GM21367 (cell line): ENCODE measurements around the gene DIS3L2.
"Not testable (repeated sequence)": the region's sequence is repeated elsewhere in the genome, so short reads cannot be mapped to it uniquely, and the experiment has no call there.

Experiments
- ATAC-seq: cut with Tn5 transposase; IDR thresholded peaks from one replicate; pipeline ENCODE4 v1.9.1; 2021; ENCODE audit not compliant: unreplicated experiment

DIS3L2 gene

DNA sequence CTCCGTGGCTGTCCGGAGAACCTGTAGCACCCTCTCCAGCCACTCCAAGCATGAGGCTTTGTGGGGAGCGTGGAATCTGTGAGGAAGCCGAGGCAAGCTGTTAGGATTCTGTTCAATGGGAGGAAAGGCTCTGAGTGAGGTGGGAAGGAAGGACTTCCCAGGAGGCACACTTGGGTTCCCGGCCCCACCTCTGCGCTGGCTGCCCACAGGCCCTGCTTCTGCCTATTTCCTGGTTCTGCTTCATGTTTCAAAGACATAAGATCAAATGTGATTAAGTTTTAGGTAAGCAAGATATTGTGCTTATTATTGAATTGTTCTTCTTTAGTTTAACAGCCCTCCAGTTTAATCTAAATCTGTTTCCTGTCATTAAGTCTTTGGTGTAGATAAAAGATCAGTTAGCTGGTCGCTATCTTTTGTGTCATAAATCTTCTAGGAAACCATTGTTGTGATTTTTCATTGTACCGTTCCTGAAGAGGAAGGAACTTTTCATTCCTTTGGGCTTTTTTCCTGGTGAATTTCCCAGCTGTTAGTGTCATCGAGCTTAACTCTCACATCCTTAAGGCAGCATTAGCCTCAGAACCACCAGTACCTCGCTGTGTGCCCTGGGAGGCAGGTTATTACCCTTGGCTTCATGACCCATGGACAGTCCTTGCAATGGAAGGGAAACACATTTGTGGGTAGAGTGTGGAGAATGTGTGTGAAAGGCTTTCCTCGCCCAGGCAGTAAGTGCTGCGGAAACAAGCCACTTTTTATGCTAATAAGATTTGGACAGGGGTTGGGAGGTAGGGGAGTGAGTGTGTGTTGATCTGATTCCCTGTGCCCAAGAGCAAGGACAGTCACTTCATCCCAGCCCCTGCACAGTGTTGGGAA, 355.2 kb downstream of the DIS3L2 start:
- no peak for ATAC-seq

GRCh38 chr2:232318169-232318855, 356.8 kb downstream of the DIS3L2 start:
- no peak for ATAC-seq

- no peak for ATAC-seq
Measured at GRCh38 chr2:232319067-232319802, 357.7 kb downstream of the DIS3L2 start.

GRCh38 chr2:232319803-232320442, 358.4 kb downstream of the DIS3L2 start:
- ATAC-seq = no peak

DNA sequence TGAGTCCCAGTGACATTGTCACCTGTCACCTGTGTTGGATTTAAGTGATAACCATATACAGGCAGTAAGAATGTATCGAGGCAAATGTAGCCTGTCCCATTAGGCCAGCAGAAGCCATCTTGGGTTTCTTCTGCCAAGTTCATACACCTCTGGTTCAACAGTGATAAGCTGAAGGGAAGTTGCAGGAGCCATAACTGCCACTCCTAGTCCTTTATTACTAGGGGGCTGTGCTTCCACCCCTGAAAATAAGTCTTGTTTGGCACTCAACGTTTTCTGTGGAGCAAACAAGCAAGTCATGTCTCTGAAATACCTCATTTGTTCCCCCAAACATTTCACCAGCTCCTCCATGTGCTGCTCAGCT, 358.9 kb downstream of the DIS3L2 start:
- ATAC-seq = no peak

DNA sequence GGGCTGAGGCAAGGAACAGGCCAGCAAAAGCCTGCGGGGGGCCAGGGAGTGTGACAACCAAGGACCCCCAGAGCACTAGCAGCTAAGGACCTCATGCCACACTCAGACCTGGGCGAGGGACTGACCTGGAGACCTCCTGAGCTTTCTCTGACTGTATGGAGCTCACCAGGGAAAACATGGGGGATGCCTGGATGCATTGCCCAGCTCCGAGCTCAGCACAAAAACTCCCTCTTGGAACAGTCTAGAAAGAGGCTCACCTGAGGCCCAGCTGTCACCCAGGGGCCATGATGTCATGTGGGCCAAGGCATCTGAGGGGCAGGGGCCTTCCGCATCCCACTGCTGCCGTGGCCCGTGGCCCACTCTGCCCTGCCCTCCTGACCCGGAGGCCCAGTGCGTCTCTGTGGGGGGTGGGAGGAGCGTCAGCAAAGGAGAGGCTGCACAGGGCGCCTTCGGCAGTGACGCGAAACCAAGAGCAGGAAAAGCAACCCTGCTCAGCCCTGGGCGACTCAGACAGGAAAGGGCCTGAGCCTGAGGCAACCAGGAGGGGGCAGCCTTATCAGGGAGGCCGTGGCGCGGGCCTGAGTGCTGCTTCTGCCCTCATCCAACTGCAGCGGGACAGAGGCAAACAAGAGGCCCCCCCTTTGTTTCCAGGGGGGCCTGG, 359.8 kb downstream of the DIS3L2 start:
- no peak for ATAC-seq

- ATAC-seq = no peak
Measured at GRCh38 chr2:232321817-232322559, 360.5 kb downstream of the DIS3L2 start.

DNA sequence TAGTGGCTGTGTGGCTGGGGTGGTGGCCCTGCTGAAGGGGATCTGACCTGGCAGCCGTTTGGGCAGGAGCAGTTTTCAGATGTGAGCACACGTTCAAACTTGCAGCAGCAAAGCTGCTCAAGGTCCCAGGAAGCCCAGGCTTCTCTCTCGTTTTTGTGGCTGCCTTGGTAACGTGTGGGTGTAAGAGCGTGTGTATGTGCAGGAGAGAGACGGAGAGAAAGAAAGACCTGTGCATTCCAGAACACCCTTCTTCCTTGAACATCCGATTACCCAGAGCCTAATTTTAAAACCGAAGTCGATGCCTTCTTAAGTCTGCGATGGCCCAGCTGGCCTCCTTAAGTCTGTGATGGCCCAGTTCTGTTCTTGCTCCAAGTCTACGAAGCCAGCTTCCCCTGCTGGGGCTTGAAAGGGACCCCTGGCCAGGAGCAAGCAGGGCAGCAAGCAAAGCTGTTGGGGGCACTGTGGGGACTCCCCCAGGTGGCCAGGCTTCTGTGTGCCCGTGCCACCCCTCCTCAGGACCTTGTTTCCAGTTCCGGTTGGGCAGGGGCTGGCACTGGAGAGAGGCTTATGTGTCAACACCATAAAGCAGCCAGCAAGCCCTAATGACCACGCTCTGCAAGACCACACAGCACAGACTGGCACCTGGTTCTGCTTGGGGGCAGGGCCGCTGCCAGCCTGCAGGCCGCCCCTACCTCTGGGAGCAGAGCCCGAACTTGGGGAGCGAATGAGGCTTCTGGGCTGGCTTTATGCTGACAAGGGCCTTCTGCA, 361.2 kb downstream of the DIS3L2 start:
- ATAC-seq = no peak

GRCh38 chr2:232323328-232323650, 361.8 kb downstream of the DIS3L2 start:
- no peak for ATAC-seq

DNA sequence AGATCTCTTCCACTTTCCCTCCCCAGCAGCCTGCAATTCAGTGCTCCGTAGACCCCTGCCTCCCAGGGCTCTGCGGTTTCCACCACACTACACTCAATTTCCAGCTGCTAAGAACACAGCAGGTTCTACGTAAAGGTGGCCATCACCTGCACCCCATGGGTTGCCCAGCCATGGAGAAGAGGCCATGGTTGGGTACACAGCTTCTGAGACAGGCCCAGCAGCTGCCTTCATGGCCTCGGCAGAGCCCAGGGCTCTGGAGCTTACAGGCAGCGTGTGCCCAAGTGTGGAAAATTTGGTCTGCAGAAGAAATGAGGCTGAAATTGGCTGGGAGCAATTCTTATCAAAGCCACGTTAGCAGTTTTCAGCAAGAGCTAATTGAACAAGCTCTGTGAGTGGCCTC, 362.5 kb downstream of the DIS3L2 start:
- ATAC-seq = not testable (repeated sequence)

GRCh38 chr2:232324778-232325177, 363.3 kb downstream of the DIS3L2 start:
- no peak for ATAC-seq

- ATAC-seq = no peak
Measured at GRCh38 chr2:232325324-232326273, 364.1 kb downstream of the DIS3L2 start.

DNA sequence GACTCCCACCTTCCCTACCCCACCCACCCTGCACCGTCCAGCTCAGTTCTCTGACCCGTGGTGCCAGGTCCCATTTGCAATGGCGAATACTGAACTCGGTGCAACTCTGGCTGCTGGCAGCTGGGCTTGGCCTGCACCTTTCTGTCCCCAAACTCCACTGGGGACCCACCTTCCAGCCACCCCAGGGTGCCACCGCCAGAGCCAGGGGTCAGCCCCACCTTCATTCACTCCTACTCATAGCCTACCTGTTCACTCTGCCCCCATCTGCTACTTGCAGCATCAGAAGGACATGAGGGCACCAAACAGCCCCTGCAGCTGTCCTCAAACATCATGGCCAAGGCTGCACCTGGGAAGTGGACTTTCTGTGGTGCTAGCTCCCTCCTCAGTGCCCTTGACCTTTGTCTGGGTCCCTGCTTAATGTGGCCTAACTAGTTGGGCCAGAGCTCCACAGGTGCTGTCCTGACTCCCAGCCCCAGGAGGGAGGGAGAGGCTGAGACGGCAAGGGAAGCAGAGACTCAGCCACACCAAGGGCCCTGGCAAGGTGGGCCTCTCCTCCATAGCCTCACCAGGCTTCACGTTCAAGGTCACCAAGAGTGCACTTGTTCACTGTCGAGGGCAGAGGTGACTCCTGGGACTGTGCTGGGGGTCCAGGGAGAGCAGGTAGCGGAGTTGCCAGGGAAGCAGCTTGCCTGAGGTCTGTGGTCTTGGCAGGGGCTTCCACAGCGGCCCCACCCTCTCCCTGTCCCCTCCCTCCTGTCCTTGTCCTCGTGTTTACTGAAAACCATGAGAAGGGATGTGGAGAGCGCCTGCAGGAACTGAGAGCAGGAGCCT, 365.0 kb downstream of the DIS3L2 start:
- not testable (repeated sequence) for ATAC-seq

DNA sequence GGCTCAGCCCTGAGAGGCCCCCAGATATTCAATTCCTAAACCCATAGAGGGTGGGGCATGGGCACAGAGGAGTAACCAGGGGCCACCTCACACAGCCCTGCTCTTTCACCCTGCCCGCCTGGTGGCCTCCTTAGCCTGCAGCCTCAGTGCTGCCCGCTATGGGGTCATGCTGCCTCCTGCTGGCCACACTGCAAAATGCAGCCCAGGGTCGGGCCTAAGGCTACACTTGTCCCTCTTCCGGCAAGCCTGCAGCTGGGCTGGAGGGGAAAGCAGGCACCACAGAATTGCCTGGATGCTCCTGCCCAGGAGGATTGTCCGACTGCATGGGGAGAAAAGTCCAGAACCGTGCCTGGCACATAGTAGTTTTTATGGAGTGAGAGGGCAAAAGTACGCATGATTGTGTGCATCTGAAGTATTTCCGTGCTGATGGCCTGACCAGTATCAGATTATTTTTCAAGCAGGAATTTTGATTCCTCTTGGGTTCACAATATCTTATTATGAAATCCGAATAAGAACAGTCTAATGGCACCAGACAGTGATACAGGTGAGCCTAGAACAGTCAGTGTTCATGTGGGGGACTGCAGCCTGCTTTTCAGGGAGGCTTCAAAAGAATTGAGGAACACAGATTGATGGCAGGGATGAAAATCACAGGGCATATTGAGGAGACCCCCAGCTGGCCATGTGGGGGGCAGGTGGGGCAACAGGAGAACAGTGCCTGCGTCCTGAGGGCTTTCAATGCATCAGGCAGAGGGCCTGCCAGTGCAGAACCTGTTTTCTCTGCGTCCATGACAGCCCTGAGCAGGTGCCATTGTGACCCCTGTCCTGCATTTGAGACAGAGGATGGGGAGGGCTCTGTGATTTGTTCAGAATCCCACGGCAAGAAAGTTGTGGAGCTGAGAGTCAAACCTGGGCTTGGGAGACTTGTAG, 365.9 kb downstream of the DIS3L2 start:
- ATAC-seq = no peak

DNA sequence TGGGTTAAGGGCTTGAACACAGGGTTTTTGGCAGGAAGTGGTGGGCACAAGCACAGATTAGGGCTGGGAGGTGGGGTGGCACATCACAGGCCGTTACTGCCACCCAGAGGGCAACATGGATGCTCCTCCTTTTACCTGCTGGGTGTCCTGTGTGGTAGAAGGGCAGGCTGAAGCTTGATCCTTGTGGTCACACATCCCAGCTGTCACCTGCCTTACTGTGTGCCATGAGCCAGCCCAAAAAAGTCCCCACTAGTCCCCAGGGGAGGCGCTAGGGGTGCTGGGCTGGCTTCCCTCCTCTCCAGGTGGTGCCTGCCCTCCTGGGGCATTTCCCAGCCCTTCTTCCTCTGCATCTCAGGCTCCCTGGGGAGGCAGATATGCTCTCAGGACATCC, 366.5 kb downstream of the DIS3L2 start:
- no peak for ATAC-seq
